GM18870 (cell line): ENCODE data around the gene WDR1.

ENCODE experiments used
- ATAC-seq: cut with Tn5 transposase; IDR thresholded peaks from one replicate; pipeline ENCODE4 v1.9.1; 2021; ENCODE audit warnings: moderate library complexity; ENCODE audit not compliant: unreplicated experiment

Gene WDR1

GRCh38 chr4:10086506-10087120, 30.0 kb downstream of the WDR1 start:
- ATAC-seq = no peak

- ATAC-seq = no peak
Observed at GRCh38 chr4:10085828-10086505, 30.6 kb downstream of the WDR1 start.

- no peak for ATAC-seq
Observed at GRCh38 chr4:10085386-10085785, 31.2 kb downstream of the WDR1 start.

GRCh38 chr4:10084651-10085358, 31.8 kb downstream of the WDR1 start:
- no peak for ATAC-seq

- ATAC-seq = no peak
Observed at GRCh38 chr4:10083861-10084641, 32.5 kb downstream of the WDR1 start.

GRCh38 chr4:10083331-10083771, 33.2 kb downstream of the WDR1 start:
- no peak for ATAC-seq

GRCh38 chr4:10082459-10083272, 33.9 kb downstream of the WDR1 start:
- ATAC-seq = no peak

- ATAC-seq = no peak
Observed at GRCh38 chr4:10082047-10082446, 34.6 kb downstream of the WDR1 start.

GRCh38 chr4:10081218-10081606, 35.4 kb downstream of the WDR1 start:
- no peak for ATAC-seq

- no peak for ATAC-seq
Observed at GRCh38 chr4:10080589-10081217, 35.9 kb downstream of the WDR1 start.

GRCh38 chr4:10079912-10080588, 36.5 kb downstream of the WDR1 start:
- no peak for ATAC-seq

- no peak for ATAC-seq
Observed at GRCh38 chr4:10079256-10079655, 37.3 kb downstream of the WDR1 start.

GRCh38 chr4:10078481-10079233, 37.9 kb downstream of the WDR1 start:
- no peak for ATAC-seq

- no peak for ATAC-seq
Observed at GRCh38 chr4:10077483-10078335, 38.9 kb downstream of the WDR1 start.

- ATAC-seq = no peak
Observed at GRCh38 chr4:10077076-10077475, 39.5 kb downstream of the WDR1 start.

- no peak for ATAC-seq
Observed at GRCh38 chr4:10075953-10076391, 40.6 kb downstream of the WDR1 start.

- no peak for ATAC-seq
Observed at GRCh38 chr4:10075158-10075863, 41.3 kb downstream of the WDR1 start.
